OCI-LY3 (cell line): ENCODE data around the gene ADGRG1.

Experiments
- H2AFZ ChIP-seq: fragments of 200-600, 300-600 bp; shearing (Covaris generic); 2 replicates; pipeline ENCODE4 v1.6.0; 2014; ENCODE audit warnings: antibody characterized with exemption, low read depth, low read length
- H3K27ac ChIP-seq: fragments of 200-600, 300-600 bp; sonication (generic); 2 replicates; pipeline ENCODE4 v1.5.1; 2014; ENCODE audit warnings: mild to moderate bottlenecking, low read length, moderate library complexity, mixed read lengths
- H3K27me3 ChIP-seq: fragments of 200-600, 300-600 bp; sonication (generic); 2 replicates; pipeline ENCODE4 v1.6.1; 2014; ENCODE audit warnings: low read depth, low read length, mixed read lengths
- H3K36me3 ChIP-seq: fragments of 200-600, 300-600 bp; sonication (generic); replicated peaks from 2 replicates; pipeline ENCODE3; 2014; ENCODE audit warnings: low read depth, low read length, mixed read lengths
- H3K4me1 ChIP-seq: fragments of 300-600, 200-600 bp; sonication (generic); 2 replicates; pipeline ENCODE4 v1.6.1; 2014; ENCODE audit warnings: low read length, mixed read lengths
- H3K4me2 ChIP-seq: fragments of 200-600, 300-600 bp; sonication (generic); 2 replicates; pipeline ENCODE4 v1.6.1; 2014; ENCODE audit warnings: low read length, mixed read lengths
- H3K4me3 ChIP-seq: fragments of 300-600, 200-600 bp; sonication (generic); 2 replicates; pipeline ENCODE4 v1.5.1; 2014; ENCODE audit warnings: antibody characterized with exemption, mild to moderate bottlenecking, low read length, moderate library complexity
- H3K79me2 ChIP-seq: fragments of 300-600, 200-600 bp; shearing (Covaris generic); 2 replicates; pipeline ENCODE4 v1.6.1; 2014; ENCODE audit warnings: mild to moderate bottlenecking, low read length, mixed read lengths
- H3K9ac ChIP-seq: fragments of 300-600, 200-600 bp; shearing (Covaris generic); 2 replicates; pipeline ENCODE4 v1.6.0; 2014; ENCODE audit warnings: mild to moderate bottlenecking, low read length, moderate library complexity
- H3K9me3 ChIP-seq: fragments of 200-600, 300-600 bp; shearing (Covaris generic); 2 replicates; pipeline ENCODE4 v1.6.1; 2014; ENCODE audit warnings: low read length, mixed read lengths; ENCODE audit not compliant: insufficient read depth
- H4K20me1 ChIP-seq: fragments of 200-600, 300-600 bp; sonication (generic); 2 replicates; pipeline ENCODE4 v1.6.1; 2016; ENCODE audit warnings: low read length, mixed read lengths; ENCODE audit not compliant: insufficient read depth
- EZH2phosphoT487 ChIP-seq: fragments of 200-600 bp; shearing (Covaris generic); IDR thresholded peaks from 2 replicates; pipeline ENCODE4 v1.6.1; 2018; ENCODE audit warnings: antibody characterized with exemption, mixed run types, low read depth
- TF ChIP-seq, protein P1 (sequence below): fragments of 200-600, 300-600 bp; sonication (generic); IDR thresholded peaks from 2 replicates; pipeline ENCODE4 v1.5.1; 2014; ENCODE audit warnings: antibody characterized with exemption, low read length, low read depth

The ADGRG1 gene

GRCh38 chr16:57682809-57683635 lies 54.6 kb downstream of the ADGRG1 start:
- H3K27me3 ChIP-seq, result peaks cover 19% of the 10 kb centered on the region; the same call in 1 of the 2 replicates
- no peak for TF ChIP-seq EZH2phosphoT487
- no peaks in the 10 kb centered on the region for H3K79me2 ChIP-seq
- no peaks in the 10 kb centered on the region for H3K9me3 ChIP-seq
- H3K36me3 ChIP-seq, result no peaks in the 10 kb centered on the region
- H3K4me1 ChIP-seq, result peaks cover 4% of the 10 kb centered on the region; the same call in 1 of the 2 replicates
- H4K20me1 ChIP-seq, result no peaks in the 10 kb centered on the region
- no peak overlapping the region for H2AFZ ChIP-seq
- no peak overlapping the region for H3K4me3 ChIP-seq
- H3K27ac ChIP-seq, result no peak overlapping the region
- H3K4me2 ChIP-seq, result no peak overlapping the region
- H3K9ac ChIP-seq, result no peak overlapping the region

DNA sequence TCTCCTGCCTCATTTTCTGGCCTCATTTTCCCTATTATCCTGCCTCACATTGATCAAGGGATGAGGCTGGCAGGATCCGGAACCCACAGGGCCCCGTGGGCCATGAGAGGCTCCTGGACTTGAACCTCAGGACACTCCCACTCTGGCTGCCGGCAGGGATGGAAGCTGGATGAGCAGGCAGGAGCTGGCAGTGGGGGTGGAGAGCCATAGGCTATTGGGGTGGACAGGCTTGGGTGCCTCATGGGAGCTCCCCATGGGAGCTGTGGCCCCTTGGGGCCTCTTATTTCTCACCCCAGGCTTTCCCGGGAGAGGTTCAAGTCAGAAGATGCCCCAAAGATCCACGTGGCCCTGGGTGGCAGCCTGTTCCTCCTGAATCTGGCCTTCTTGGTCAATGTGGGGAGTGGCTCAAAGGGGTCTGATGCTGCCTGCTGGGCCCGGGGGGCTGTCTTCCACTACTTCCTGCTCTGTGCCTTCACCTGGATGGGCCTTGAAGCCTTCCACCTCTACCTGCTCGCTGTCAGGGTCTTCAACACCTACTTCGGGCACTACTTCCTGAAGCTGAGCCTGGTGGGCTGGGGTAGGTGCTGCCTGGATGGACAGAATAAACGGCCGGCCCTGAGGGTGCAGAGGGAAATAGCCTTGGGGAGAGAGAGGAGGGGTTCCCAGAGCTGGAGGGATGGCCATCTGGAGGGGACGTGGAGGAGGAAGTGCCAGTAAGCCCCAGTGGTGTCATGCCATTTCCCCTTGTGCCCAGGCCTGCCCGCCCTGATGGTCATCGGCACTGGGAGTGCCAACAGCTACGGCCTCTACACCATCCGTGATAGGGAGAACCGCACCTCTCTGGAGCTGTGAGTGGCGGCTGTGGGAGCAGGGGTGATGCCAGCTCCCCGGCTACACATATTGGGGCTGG lies 55.5 kb downstream of the ADGRG1 start:
- H3K9ac ChIP-seq, result no peak overlapping the region
- H2AFZ ChIP-seq, result no peak overlapping the region
- H4K20me1 ChIP-seq, result no peaks in the 10 kb centered on the region
- H3K4me2 ChIP-seq, result no peak overlapping the region
- no peak overlapping the region for H3K27ac ChIP-seq
- TF ChIP-seq EZH2phosphoT487, result no peak
- TF ChIP-seq, protein P1, sequence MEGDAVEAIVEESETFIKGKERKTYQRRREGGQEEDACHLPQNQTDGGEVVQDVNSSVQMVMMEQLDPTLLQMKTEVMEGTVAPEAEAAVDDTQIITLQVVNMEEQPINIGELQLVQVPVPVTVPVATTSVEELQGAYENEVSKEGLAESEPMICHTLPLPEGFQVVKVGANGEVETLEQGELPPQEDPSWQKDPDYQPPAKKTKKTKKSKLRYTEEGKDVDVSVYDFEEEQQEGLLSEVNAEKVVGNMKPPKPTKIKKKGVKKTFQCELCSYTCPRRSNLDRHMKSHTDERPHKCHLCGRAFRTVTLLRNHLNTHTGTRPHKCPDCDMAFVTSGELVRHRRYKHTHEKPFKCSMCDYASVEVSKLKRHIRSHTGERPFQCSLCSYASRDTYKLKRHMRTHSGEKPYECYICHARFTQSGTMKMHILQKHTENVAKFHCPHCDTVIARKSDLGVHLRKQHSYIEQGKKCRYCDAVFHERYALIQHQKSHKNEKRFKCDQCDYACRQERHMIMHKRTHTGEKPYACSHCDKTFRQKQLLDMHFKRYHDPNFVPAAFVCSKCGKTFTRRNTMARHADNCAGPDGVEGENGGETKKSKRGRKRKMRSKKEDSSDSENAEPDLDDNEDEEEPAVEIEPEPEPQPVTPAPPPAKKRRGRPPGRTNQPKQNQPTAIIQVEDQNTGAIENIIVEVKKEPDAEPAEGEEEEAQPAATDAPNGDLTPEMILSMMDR, result no peak
- no peaks in the 10 kb centered on the region for H3K79me2 ChIP-seq
- H3K4me3 ChIP-seq, result no peak overlapping the region
- H3K4me1 ChIP-seq, result peaks cover 4% of the 10 kb centered on the region; the same call in 1 of the 2 replicates
- no peaks in the 10 kb centered on the region for H3K36me3 ChIP-seq
- no peaks in the 10 kb centered on the region for H3K9me3 ChIP-seq
- H3K27me3 ChIP-seq, result 0 out of 2 replicates have a peak, but pooled peaks cover 11% of the 10 kb centered on the region

- no peak overlapping the region for H3K4me2 ChIP-seq
- no peaks in the 10 kb centered on the region for H3K9me3 ChIP-seq
- no peak overlapping the region for H3K9ac ChIP-seq
- no peaks in the 10 kb centered on the region for H3K4me1 ChIP-seq
- H2AFZ ChIP-seq, result no peak overlapping the region
- H4K20me1 ChIP-seq, result no peaks in the 10 kb centered on the region
- 0 out of 2 replicates have a peak, but pooled peaks cover 11% of the 10 kb centered on the region for H3K27me3 ChIP-seq
- H3K36me3 ChIP-seq, result no peaks in the 10 kb centered on the region
- no peak overlapping the region for H3K4me3 ChIP-seq
- TF ChIP-seq EZH2phosphoT487, result no peak
- TF ChIP-seq, protein P1, result no peak
- H3K27ac ChIP-seq, result no peak overlapping the region
- H3K79me2 ChIP-seq, result no peaks in the 10 kb centered on the region
These were observed 56.4 kb downstream of the ADGRG1 start for GRCh38 chr16:57684626-57685358.

GRCh38 chr16:57685633-57686032 lies 57.2 kb downstream of the ADGRG1 start:
- H3K4me2 ChIP-seq, result no peak overlapping the region
- no peak overlapping the region for H2AFZ ChIP-seq
- no peaks in the 10 kb centered on the region for H3K4me1 ChIP-seq
- H3K9ac ChIP-seq, result no peak overlapping the region
- no peak overlapping the region for H3K4me3 ChIP-seq
- no peaks in the 10 kb centered on the region for H3K36me3 ChIP-seq
- H3K9me3 ChIP-seq, result no peaks in the 10 kb centered on the region
- H4K20me1 ChIP-seq, result no peaks in the 10 kb centered on the region
- TF ChIP-seq, protein P1, result no peak
- TF ChIP-seq EZH2phosphoT487, result no peak
- H3K79me2 ChIP-seq, result no peaks in the 10 kb centered on the region
- no peak overlapping the region for H3K27ac ChIP-seq
- H3K27me3 ChIP-seq, result 0 out of 2 replicates have a peak, but pooled peaks cover 11% of the 10 kb centered on the region
